GM19240 (cell line): Measurements from ENCODE around the gene CREB3L4.

ENCODE experiments used
- DNase-seq: peaks from one replicate; pipeline ENCODE4 v3.0.0; 2011; ENCODE audit warnings: low spot score; ENCODE audit not compliant: insufficient read length

Gene CREB3L4

GRCh38 chr1:153967107-153967999, at the start of gene CREB3L4:
CREB3L4 (plus strand) TSS chr1:153967902; CDS start chr1:153968526, 624 bp downstream.
- peak; percentile 77 for DNase-seq

GRCh38 chr1:153919876-153920852, 47.5 kb upstream of the CREB3L4 start:
- DNase-seq: no peak

- no peak for DNase-seq
Measured at GRCh38 chr1:153921080-153921802, 46.5 kb upstream of the CREB3L4 start.

GRCh38 chr1:153921803-153922075, 46.0 kb upstream of the CREB3L4 start:
- DNase-seq: no peak

GRCh38 chr1:153922076-153922971, 45.4 kb upstream of the CREB3L4 start:
- DNase-seq: no peak

- peak; percentile 91 for DNase-seq
Measured at GRCh38 chr1:153922972-153923925, 44.5 kb upstream of the CREB3L4 start, which contains the start of gene GATAD2B. GATAD2B (minus strand) TSS chr1:153922972; CDS start chr1:153828347, 94,625 bp downstream.

GRCh38 chr1:153926405-153926804, 41.3 kb upstream of the CREB3L4 start:
- DNase-seq: no peak

- no peak for DNase-seq
Measured at GRCh38 chr1:153928245-153928644, 39.5 kb upstream of the CREB3L4 start.

- no peak for DNase-seq
Measured at GRCh38 chr1:153928791-153929341, 38.8 kb upstream of the CREB3L4 start.

GRCh38 chr1:153929426-153929825, 38.3 kb upstream of the CREB3L4 start:
- DNase-seq: no peak

- DNase-seq: no peak
Measured at GRCh38 chr1:153929981-153930948, 37.4 kb upstream of the CREB3L4 start.

- no peak for DNase-seq
Measured at GRCh38 chr1:153932156-153933131, 35.3 kb upstream of the CREB3L4 start.

- DNase-seq: no peak
Measured at GRCh38 chr1:153933430-153933829, 34.3 kb upstream of the CREB3L4 start.

- DNase-seq: no peak
Measured at GRCh38 chr1:153933955-153934354, 33.7 kb upstream of the CREB3L4 start.

- no peak for DNase-seq
Measured at GRCh38 chr1:153934746-153935145, 33.0 kb upstream of the CREB3L4 start.

- no peak for DNase-seq
Measured at GRCh38 chr1:153936011-153936802, 31.5 kb upstream of the CREB3L4 start.
